GM15510 (cell line): ENCODE measurements around the gene GLB1L3.

Experiments used
- POLR2A ChIP-seq: IDR thresholded peaks from 3 replicates; pipeline ENCODE4 v1.6.1; 2011; ENCODE audit warnings: borderline replicate concordance; ENCODE audit not compliant: insufficient read length; ENCODE audit errors: extremely low read depth

The GLB1L3 gene

GRCh38 chr11:134366254-134366653 is 90.1 kb downstream of the GLB1L3 start:
- TF ChIP-seq POLR2A, result no peak

GRCh38 chr11:134367781-134368180 is 91.6 kb downstream of the GLB1L3 start:
- no peak for TF ChIP-seq POLR2A
